ENCODE measurements around the gene GPER1.

Gene GPER1

DNA sequence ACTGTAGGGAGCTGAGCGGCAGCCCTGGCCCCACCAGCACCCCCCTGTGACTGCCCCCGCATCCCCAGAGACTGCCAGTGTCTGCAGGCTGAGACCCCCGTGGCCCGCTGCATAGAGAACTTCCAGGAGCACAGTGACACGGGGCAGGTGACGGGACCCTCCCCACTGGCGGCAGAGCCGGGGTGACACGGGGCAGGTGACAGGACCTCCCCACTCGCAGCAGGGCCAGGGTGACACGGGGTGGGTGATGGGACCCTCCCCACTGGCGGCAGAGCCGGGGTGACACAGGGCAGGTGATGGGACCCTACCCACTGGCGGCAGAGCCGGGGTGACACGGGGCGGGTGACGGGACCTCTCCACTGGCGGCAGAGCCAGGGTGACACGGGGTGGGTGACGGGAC is 2.3 kb downstream of the GPER1 start:
- no peak for DNase-seq (ENCODE audit: low read depth in 2 of 2)

DNA sequence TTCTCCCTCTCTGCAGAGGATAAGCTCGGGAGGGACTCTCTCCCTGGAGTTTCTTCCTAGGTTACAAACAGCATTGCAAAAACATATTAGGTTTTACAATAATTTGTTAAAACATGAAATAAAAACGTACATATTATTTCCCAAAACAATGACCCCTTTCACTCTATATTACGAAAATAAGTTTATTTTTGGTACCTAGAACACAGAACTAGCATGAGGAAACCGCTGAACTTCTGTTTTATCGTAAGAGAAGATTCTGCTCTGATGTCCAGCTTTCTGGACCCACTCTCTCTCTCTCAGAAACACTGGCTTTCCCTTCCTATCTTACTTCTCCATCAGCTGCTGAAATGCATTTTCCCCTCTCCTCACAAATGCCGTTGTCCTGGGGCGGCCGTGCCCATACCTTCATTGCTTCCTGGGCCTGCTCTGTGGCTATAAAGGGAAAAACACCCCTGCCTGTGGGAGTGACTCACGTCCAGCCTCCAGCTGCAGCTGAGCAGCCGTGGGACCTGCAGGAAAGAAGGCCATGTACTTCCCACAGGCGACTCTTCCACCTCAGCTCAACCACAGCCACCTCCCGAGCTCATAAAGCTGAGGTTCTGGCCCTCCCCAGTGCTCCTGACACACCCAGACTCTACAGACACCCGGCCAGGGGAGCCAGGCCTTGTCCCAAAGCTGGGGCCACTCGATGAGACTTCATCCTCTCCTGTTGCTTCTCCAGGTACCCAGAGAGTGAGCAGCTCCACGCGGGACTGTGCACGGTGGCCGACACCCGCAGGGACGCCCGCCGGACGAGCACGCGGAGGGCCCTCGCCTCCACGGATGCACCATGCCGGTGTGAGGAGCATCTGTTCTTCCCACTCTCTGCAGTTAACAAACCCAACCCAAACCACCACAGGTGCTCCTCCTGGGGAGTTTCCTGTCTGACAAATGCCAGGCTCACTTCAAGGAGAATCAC is 3.1 kb downstream of the GPER1 start:
- DNase-seq (ENCODE audit: low read depth in 2 of 2): no peak

DNA sequence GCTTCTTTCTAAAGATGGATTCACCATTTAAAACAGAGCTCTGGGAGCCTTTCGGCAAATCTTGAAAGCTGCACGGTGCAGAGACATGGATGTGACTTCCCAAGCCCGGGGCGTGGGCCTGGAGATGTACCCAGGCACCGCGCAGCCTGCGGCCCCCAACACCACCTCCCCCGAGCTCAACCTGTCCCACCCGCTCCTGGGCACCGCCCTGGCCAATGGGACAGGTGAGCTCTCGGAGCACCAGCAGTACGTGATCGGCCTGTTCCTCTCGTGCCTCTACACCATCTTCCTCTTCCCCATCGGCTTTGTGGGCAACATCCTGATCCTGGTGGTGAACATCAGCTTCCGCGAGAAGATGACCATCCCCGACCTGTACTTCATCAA is 3.7 kb downstream of the GPER1 start:
- no peak for DNase-seq (ENCODE audit: low read depth in 2 of 2)

DNA sequence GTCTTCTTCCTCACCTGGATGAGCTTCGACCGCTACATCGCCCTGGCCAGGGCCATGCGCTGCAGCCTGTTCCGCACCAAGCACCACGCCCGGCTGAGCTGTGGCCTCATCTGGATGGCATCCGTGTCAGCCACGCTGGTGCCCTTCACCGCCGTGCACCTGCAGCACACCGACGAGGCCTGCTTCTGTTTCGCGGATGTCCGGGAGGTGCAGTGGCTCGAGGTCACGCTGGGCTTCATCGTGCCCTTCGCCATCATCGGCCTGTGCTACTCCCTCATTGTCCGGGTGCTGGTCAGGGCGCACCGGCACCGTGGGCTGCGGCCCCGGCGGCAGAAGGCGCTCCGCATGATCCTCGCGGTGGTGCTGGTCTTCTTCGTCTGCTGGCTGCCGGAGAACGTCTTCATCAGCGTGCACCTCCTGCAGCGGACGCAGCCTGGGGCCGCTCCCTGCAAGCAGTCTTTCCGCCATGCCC is 4.3 kb downstream of the GPER1 start:
- no peak for DNase-seq (ENCODE audit: low read depth in 2 of 2)

DNA sequence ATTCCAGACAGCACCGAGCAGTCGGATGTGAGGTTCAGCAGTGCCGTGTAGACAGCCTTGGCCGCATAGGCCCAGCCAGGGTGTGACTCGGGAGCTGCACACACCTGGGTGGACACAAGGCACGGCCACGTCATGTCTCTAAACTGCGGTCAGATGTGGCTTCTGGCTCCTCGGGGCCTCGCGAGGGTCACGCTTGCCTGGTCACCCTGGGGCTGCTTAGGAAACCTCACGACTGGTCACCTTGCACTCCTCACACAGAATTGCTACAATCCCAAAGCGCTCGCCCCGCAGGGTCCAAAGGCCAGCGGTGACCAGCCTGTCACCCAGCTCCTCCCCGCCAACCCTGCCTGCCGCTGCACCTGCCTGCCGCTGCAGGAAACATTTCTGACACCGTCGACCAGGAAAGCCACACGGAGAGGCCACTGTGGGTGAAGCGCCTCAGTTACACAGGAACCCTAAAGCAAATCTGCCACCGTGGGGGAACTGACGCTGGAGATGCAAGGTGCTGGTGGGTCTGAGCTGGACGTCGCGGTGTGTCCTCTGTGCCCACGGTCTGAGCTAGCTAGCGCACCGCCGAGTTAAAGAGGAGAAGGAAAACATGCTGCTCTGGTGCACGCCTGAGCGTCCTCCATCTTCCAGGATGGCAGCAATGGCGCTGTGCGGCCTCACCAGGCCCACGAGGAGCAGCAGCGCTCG is 5.0 kb downstream of the GPER1 start:
- no peak for DNase-seq (ENCODE audit: low read depth in 2 of 2)

DNA sequence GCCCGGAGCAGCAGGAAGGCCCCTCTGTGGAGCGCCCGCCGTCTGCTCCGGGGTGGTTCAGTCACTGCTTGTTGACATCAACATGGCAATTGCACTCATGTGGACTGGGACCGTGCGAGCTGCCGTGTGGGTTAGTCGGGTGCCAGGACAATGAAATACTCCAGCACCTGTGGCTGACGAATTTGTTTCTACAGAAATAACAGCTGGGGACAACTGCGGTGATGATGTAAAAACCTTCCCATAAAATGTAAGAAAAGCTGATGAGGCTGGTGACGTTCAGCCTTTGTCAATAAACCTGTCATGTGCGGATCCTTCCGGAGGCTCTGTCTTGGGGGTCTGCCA is 5.6 kb downstream of the GPER1 start:
- no peak for DNase-seq (ENCODE audit: low read depth in 2 of 2)

DNA sequence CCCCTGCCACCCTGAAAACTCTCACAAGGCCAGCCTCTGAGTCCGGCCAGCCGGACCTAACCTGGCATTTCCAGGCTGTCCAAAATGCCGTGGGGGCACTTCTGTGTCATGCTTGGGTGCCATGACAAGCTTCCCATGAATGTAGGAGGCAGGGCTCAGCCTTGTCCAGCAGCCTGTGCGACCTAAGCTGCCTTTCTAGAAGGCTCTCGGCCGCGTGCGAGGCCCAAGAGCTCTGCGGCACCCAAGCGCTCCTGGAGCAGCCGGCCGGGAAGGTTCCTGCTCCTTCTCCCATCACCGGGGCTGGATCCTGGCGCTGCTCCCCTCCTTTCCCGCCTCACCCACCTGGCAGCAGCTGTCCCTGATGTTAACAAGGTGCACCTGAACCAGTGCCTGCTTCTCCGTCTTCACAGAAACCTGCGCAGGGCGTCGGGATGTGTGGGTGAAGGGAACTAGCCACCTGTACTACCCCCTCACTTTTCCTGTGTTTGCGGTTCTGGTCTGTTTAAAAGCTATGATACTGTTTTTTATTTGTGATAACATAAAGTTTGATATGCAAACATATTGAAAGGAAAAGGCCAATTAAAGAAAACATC is 6.1 kb downstream of the GPER1 start:
- no peak for DNase-seq (ENCODE audit: low read depth in 2 of 2)

DNA sequence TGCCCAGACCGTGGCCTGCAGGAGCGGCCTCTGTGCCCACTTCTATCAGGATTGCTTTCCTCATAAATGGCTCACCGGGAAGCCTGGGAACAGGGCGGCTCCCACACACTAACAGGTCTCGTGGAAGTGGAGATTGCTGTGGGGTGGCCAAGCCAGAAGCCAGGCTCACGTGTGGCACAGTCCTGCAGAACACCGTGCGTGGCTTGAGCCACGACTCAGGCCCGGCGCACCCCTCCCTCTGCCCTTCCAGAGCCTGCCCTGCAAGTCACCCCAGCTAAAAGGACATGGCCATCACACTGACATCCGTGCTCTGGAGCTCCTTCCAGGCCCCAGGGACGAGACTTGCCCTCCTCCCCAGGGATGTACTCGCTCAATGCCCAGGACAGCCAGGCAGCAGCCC is 7.0 kb downstream of the GPER1 start:
- DNase-seq (ENCODE audit: low read depth in 2 of 2): no peak

DNA sequence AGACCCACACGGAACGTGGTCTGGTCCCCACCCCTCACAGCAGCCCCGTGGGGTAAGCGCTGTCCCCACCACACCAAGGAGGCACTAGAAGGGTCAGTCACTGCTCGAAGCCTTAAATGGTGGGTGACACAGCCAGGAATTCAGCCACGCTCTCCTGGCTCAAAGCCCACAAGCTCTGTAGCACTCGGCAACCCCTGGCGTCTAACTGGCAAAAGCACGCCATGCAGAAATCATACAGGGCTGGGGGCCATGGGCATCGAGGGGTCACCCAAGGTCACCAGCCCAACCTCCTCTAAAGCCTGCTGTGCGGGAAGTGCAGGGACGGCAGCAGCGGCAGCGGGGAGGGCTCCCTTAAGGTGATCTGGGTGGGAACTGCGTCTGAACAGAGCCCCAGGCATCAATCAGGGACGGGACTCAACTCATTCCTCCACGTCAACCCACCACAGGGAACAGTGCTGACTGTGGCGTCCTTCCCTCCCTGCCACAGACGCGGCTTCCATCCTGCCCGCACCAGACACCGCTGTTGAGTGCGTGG is 7.8 kb downstream of the GPER1 start:
- no peak for DNase-seq (ENCODE audit: low read depth in 2 of 2)

DNA sequence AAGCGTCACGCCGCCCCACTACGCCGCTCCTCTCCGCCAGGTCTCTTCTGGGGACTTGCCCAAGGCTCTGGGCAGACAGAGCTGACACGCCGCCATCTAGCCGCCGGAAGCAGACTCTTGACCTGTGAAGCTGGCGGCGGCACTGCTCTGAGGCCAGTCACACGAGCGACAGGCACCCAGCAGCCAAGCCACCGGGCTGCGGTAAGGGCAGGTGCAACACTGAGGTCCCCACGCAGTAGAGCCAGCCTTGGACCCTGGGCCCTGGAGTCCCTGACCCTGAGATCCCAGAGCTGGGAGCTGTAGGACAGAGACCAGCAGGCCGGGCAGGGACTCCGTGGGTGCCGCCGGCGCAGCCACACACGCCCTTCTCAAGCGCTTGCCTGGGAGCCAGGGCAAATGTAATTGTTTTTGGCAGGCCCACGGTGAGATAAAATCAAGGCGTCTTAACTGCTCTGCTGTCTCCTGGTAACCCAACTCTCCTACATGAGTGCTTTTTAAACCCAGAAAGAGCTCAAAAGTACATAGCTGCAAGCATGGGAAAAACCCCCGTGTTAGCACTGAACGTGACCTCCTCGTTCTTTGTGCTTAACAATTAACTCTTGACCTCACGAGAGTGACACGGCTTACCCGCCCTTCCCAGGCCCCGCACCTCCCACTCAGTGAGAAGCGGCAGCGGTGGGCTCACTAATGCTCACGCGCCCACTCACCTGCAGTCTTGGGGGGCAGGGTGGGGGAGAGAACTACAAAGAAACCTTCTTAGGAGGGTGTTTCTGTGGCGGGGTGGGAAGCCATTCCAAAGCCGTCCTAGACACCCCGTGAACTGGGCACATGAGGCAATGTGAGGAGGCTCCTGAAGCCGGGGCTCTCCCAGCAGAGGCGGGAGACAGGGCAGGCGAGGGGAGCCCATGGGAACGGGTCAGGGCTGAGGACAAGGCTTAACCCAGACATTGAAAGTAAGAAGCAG is 8.5 kb downstream of the GPER1 start:
- no peak for DNase-seq (ENCODE audit: low read depth in 2 of 2)

DNA sequence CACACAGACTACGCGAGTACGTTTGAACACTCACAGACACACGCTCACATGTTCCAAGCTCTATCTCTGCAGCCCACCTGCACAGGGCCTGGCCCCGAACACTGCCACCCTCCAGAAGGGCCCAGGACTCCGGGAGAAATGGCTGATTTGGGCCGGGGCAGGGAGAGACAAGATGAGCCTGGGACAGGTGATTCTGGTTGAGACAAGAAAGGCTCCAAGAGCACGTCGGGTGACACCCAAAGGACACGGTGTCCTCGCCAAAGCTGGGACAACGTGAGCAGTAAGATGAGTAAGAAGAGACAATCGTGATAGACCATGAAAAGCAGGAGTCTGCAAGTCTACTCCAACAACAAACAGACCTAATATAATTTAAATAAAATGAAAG is 9.2 kb downstream of the GPER1 start:
- DNase-seq (ENCODE audit: low read depth in 2 of 2): no peak

DNA sequence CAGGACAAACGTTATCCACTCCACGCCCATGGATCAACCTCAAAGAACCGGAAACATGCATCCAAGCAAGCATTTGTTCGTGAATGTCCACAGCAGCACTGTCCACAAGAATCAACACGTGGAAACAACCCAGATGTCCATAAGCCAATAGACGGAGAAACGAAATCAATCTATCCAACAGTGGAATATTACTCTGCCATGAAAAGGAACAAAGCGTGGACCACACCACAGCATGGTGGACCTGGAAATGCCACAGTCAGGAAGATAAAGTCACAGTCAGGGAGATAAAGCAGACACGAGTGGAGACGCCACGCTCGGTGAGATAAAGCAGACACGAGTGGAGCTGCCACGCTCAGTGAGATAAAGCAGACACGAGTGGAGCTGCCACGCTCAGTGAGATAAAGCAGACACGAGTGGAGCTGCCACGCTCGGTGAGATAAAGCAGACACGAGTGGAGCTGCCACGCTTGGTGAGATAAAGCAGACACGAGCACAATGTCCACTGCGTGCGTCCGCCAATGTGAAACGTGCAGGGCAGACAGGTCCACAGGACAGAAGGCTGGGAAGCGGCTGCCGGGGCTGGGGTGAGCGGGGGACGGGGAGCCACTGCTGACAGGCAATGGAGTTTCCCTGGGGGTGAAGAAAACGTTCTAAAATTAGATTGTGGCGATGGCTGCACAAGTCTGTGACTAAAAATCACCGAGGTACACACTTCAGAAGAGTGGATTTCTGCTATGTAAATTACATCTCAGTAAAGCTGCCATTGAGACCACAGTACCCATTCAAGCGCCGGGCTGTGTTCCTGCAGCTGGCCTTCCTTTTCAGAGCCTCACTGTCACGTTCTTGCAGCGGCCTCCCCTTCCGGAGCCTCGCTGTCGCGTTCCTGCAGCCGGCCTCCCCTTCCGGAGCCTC is 10.6 kb downstream of the GPER1 start:
- no peak for DNase-seq (ENCODE audit: low read depth in 2 of 2)

DNA sequence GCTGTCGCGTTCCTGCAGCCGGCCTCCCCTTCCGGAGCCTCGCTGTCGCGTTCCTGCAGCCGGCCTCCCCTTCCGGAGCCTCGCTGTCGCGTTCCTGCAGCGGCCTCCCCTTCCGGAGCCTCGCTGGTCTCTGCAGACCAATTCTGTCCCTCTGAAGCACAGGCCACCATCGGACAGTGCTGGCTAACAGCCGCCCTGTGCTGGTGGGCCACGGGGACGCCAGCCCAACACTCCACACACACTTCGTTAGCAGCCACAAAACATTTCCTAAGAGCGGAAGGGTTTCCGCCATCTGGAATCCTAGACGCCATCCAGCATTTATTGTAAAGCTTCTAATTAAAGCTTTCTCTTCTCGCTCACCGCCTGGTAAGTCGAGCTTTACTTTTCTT is 11.2 kb downstream of the GPER1 start:
- DNase-seq (ENCODE audit: low read depth in 2 of 2): no peak

DNA sequence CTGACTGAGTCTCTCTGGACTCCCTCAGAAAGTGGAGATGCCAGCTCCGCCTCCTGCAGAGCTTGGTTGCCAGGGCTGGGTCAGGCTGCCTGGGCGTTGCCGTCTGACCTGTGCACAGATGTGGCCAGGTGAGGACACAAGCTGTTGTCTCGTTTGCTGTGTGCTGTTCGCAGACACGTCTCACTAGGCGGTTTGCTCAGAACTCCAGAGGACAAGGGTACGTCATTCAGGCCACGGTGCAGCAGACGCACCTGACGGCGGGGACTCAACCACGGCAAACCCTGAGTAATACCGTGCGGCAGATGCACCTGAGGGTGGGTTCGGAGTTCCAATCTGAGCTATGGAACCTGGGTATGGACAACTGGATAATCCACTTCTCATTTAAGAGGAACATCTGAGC is 11.7 kb downstream of the GPER1 start:
- no peak for DNase-seq (ENCODE audit: low read depth in 2 of 2)

DNA sequence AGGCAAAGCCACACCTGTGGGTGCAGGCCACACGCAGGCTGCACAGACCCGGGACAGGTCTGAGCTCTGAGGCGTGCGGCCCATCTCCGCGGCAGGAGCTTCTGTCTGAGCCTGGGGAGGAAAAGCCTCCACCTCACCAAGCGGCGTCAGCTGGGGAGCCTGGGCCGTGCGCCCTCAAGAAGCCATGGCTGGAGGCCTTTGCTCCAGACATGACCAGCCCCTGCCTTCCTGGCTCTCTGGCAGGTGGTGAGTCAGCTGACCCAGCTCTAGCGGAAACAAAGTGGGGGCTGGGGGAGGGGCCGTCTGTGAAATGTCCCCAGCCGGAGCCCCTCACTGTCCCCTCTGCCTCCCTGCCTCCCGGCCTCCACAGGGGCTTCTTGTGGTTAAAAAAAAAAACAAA is 12.5 kb downstream of the GPER1 start:
- DNase-seq (ENCODE audit: low read depth in 2 of 2): no peak

DNA sequence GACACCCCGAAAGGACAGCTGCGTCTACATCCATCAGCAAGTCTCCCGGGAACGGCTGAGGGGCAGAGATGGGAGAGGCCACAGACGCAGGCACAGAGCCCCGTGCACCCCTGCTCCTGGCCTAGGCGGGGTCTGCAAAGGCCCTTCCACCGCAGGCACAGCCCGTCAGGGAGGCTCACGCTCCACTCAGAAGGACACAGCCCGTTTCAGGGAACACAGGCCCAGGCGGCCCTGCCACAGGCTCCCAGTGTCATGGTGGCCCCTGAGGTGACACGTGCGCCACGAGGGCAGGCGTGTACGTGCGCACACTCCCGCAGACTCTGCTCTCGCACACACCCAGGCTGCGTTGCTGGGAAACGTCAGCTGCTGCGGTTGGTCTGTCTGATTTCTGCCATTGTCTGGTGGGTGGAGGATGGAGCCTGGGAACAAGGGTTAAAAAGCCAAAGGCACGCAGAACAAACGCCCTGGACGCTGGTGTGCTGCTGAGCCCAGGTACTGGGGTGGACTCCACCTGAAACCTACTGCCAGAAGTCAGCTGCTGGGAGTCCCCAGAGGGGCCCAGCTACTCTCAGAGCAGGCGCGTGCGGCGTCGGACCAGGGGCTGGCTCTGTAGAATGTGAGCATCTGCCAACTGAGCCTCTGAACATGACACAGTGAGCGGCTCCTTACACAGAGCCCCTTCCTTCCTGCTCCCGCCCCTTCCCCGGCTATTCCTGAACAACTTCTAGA is 13.1 kb downstream of the GPER1 start:
- DNase-seq (ENCODE audit: low read depth in 2 of 2): no peak

DNA sequence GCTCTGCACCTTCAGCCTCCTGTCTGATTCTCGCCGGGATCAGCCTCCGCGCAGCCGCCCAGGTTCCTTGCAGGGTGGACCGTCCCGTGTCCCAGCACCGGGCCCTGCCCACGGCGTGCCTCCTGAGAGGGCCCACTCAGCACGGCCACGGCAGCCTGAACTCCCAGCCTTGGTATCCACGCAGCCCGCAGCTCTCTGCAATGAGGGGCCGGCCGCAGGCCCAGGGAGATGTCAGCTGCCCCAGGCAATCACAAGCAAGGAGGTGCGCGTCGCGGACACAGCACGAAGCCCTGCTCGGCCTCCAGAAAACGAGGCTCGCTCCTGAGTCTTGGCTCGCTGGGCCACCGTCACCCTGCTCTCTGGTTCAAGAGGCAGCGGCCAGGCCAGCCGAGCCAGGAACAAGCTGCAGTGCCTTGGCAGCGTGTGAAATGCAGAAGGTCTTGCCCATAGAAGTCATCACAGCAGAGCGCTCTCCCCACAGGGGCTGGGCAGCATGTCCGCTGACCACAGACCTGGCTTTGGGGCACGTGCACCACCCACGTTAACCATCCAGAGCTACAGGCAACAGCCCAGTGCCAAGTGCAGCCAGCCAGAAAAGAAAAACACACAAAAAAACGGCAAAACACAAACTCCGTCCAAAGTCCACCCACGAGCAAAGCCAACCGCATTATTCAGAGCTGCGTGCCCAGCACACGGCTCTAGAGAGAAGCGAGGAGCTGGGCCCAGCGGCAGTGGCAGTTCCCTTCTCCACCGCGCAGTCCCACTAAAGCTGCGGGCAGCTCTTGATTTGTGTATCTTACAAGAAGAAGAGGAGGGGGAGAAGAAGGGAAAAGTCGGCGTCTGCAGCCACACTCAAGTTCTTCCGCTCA is 13.9 kb downstream of the GPER1 start:
- no peak for DNase-seq (ENCODE audit: low read depth in 2 of 2)

DNA sequence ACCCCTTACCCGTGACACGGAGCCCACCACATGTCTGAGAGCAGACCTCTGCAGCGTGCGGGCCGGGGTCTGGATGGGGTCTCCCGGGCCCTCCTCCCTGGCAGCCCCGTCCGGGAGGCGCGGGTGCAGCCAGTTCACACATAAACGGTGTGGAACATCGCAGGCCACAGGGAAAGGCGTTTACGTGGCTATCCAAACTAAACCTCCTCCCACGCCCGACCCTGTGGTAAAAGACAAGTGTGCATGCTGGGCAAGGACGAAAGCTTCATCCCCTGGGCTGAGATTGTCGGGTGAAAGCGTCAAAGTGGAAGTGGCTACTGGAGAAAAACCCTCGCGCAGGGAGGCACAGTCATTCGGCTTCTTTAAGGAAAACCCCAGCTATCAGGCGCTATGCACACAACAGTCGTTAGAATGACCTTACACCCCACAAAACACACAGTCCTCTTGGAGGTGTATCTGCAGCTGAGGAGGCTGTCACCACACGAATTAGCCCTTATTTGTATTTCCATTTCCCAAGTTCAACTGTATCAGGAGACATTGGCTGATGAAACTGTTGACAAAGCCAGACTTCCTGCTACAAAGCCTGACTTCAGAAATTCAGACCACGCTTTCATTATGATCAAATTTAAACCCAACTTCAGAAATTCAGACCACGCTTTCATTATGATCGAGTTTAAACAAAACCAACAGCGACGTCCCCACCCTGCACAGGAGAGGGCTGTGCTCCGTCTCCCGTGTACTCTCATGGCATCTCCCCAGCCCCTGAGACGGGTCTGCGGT is 15.3 kb downstream of the GPER1 start:
- DNase-seq (ENCODE audit: low read depth in 2 of 2): no peak

Data from stimulated activated CD8-positive, alpha-beta memory T cell treated with anti-CD3 and anti-CD28 coated beads, Interleukin-15, amount 100 ng/mL, for 4 hours (primary cell).